Cardiac atrium fibroblast (primary cell): Measurements from ENCODE around the gene FILIP1L. TPM values are rescaled to one million over a fixed set of nuclear protein-coding genes. Genes with fewer than 3 reads are reported as not detected.

Source experiments
- total RNA-seq: library from RNA; depleted of rRNA; stranded (reverse); fragments of >200 nt; gene quantifications from 2 replicates; pipeline ENCODE4 v1.2.3, GENCODE V29; 2015

FILIP1L gene
- total RNA-seq: 18.1 and 22.0 TPM in 2 replicates

GRCh38 chr3:100114413-100115030 lies at the start of gene FILIP1L:
TSS of gene FILIP1L (minus strand) at chr3:100114501.

DNA sequence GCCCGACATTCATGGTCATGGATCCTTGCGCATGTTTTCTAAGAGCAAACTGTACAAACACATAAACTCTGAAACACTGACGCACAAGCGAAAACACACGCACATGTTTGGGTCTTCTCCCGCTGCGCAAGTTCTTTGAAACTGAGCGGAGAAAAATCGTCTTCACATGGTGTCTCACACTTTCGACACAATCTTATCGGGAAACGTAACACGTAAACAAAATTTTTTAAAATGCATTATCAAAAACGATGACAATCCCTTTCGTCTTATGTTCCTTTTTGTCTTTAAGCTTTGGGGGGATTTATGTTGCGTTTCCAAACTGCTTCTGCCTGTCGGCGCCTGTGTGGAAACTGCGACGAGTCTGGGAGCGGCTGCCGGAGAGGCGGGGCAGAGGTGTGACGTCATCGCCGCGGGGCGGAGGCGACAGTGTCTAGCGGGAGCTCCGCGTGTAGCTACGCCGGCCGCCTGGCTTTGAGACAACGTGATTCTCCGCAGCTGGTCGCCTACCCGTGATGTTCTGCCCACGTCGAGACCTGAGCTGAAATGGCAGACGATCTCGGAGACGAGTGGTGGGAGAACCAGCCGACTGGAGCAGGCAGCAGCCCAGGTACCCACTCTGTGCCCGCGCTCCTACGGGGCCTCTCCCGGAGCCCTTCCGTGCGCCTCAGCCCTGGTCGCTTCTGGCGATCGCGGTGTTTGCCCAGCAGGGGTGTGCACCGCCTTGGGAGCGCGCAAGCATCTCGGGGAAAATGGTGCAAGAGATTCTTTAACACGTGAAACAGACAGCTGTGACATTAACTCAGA lies 296.7 kb downstream of the FILIP1L start, which contains the start of gene CMSS1:
CMSS1 (plus strand) TSS at position 426 of the 804 bp plus-strand sequence.

Other genes with a start within 250 kb of the FILIP1L start
- 32.7 and 39.7 TPM in 2 replicates for gene TBC1D23, start 146.5 kb upstream of the FILIP1L start, total RNA-seq
- 24.7 and 31.3 TPM in 2 replicates for gene NIT2, start 220.3 kb upstream of the FILIP1L start, total RNA-seq